GM10847 (cell line): ENCODE data around the gene GALNT2.

Experiments used
- POLR2A ChIP-seq: IDR thresholded peaks from 2 replicates; pipeline ENCODE4 v1.6.1; 2011; ENCODE audit not compliant: insufficient read length; ENCODE audit errors: extremely low read depth

Gene GALNT2

DNA sequence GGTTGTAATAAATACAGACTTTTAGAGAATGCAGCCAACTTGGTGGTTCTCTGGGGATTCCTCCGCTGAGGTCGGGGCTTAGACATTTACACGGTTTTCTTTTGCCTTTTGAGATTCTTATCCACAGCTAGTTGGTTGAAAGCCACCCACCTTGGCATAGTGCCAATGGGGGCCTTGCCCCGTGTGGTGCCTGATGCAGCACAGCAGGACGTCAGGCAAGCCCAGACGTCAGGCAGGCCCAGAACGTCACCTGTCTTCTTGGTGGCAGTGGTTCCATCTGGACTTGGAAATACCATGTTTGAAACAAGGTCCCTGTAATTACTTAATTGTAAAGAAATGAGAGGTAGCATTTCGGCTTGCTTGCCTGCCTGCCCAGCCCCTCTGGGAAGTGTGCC lies 78.5 kb downstream of the GALNT2 start:
- no peak for TF ChIP-seq POLR2A

DNA sequence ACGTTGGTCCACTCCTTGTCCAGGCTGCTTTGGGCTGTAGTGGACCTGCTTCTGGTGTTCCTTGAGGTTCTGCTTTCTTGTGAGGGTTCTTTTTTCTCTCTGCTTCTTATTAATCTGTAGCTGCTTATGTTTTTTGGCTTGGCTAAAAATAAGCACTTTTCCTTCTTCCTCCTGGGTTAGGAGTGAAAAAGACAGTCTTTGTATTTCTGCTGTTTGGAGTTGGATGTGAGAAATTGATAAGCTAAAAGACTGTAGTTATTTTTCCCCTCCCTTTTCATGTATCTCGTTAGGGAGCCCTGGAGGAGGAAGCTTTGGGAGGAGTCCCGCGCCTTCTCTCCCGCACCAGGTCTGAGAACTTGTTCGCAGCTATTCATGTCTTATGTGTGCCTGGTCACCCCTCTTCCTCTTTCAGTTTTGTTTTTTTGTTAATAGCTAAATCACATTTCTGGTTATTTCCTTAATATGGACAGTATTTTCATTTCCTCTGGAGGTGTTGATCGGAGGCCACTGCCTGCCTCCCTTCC lies 79.0 kb downstream of the GALNT2 start:
- no peak for TF ChIP-seq POLR2A

DNA sequence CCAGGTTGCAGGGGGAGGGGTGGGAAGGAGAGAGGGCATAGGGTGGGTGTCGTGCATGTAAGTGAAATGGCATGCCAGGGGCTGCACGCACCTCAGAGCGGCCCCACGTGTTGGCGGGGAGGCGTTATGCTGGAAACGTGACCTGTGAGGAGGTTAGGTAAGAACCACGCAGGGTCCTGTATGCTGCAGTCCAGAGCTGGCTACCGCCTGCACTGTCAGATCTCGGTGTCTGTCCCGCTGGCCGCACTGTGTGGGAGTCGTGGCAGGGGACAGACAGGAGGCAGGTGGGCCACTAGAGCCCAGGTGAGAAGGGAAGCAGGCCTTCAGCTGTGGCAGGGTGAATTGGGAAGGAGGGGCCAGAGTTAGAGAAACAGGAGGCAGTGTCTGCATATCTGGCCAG lies 79.7 kb downstream of the GALNT2 start:
- TF ChIP-seq POLR2A = no peak

DNA sequence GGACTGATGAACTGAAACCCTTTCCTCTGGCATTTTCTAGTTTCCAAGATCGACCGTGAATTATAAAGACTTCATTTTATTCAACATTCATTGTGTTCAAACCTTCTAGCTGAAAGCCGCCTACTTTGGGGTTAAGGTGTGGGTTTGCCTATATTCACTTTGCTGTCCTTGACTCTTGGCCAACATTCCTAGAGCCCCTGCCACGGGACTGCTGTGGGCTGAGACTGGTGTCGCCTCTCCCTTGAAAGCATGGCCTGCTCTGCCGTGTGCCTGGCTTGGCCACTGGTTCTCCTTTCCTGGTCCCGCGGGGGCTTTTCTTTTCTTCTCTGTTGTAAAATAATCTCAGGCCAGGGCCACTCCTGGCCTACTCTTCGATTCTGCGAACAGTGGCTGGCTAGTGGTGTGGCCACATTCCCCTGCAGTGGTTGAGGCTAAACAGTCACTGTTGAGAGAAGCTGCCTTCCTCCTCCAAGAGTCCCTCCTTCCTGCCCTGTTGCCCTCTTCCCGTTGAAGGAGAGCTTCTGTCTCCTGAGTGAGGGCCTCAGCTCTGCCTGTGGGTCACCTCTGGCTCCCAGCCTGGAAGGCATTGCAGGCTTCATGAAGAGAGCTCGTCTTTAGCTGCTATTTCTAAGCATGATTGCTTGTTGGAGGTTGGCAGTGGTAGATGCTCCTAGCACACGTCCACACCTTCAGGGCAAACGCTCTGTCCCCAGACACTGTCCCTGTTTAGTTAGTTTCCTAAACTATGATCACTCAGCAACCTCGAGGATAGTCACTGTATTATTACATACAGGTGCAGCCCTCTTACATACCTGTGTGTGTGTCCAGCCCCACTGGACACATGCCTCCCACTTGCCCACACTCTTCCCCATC lies 80.5 kb downstream of the GALNT2 start:
- TF ChIP-seq POLR2A = no peak

DNA sequence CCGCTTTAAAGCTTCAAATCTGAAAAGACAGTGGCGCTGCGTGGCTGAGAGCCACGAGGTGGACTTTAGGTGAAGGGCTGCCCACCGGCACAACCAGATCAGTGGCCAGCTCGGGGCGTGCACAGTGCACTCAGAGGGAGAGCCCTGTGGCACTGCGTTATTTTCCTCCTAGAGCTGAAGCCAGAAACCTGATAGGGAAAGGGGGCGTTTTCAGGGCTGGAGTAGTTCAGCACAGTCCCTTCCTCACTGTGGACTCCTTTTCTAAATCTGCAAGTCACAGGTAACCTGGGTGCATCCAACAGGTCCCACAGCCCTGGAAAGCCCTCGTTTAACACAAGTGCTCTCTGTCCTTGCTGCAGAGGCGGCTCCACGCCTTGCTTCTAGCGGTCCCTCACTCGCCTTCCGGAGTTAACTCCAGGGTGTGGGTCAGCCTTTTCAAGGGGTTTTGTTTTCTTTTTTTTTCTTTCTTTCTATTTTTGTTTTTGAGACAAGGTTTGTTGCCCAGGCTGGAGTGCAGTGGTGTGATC lies 81.2 kb downstream of the GALNT2 start:
- no peak for TF ChIP-seq POLR2A

DNA sequence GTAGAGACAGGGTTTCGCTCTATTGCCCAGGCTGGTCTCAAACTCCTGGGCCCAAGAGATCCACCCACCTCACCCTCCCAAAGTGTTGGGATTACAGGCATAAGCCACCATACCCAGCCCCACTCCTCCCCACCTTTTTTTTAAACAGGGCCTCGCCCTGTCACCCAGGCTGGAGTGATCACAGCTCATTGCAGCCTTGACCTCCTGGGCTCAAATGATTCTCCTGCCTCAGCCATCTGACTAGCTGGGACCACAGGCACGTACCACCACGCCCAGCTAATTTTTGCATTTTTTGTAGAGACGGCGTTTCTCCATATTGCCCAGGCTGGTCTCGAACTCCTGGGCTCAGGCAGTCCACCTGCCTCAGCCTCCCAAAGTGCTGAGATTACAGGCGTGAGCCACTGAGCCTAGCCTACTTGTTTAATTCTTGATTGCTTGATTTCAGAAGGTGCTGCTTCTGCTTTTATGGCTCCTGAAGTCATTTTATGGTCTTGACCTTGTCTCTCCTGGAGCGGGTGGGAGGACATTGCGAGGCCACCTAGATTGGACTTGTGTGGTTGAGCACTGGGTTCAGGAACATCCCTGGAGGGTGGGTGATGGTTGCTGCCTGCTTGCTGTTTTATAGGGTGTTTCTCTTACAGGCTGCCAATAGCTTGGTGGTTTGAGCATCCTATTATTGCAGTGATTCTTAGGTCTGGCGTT lies 81.9 kb downstream of the GALNT2 start:
- no peak for TF ChIP-seq POLR2A

DNA sequence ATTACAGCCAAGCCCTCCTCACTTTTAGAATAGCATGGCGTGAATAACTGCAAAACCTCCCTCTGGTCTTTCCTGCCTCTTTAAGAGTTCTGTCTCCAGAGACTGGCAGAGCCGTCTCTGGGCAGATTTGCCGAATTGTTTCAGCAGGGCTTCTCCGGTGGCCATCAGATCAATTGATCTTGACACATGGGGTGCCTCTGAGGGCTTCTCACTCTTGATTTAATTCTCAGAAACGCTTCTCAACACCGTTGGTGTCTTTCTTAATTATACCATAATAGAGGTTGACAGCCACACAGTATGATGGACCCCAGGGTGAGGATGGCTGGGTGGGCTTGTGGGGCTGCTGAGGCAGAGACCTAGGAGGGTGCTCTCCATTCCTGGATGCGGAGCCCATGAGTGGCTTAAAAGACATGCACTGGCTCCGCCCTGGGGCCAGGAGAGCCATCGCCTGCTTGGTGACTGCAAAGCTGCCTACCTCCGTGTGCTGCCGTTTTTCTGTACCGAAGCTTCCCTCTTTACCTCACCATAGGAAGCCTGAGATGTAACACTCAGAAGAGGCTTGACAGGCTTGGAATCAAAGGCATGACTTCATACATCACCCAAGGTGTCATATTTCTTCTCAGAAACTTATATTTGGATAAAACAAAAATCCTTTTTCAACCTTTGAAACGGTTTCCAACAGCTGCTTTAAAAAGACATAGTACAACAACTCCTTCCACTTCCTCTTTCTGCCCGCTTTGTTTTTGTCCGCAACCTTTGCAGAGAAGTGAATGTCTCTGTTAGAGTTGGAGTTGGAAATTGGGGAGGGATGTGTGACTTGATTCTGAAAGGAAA lies 82.9 kb downstream of the GALNT2 start:
- no peak for TF ChIP-seq POLR2A

DNA sequence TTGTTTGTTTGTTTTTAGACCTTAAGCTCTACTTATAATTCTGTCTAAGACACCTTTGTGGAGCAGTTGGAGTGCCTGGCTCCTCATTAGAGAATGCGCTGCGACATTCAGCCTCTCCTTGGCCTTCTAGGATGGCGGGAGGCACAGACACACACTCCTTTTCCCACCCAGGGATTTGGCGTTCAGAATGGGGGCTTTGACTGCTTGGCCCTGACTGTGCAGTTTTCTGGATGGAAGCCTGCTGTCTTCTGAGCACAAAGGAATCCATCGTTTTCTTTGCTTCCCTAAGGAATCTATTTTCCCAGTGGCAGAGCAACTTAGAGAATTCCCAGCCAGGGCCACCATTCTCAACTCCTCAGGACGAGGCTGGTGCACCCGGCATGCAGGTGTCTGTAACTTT lies 83.6 kb downstream of the GALNT2 start:
- no peak for TF ChIP-seq POLR2A

DNA sequence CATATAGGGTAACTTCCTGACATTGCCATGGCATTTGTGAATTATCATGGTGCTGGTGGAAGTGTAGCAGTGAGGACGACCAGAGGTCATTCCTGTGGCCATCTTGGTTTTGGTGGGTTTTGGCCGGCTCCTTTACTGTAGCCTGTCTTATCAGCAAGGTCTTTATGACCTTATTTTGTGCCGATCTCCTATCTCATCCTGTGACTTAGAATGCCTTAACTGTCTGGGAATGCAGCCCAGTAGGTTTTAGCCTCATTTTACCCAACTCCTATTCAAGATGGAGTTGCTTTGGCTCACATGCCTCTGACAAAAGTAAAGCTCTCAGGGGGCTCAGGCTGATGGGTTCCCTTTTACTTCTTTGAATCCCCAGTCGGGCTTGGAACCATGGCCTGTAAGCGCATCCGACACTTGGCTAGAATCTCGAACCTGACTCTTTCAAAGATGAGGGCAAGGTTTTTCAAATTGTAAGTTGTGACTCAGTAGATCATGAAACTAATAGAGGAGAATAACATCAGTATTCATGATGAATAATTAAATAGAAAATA lies 85.0 kb downstream of the GALNT2 start:
- no peak for TF ChIP-seq POLR2A

DNA sequence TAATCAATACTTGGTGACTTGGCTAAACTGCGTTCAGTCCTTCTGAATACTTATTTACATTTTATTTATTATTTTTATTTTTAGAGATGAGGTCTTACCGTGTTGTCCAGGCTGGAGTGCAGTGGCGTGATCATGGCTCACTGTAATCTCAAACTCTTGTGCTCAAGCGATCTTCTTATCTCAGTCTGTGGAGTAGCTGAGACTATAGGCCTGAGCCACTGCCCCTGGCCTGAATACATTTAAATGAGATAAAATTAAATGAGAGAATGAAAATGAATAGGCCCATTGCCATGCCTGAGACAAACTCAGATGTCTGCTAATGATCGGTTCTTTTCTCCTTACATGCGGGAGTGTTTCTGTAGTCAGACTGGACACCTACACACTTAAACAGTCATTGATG lies 86.0 kb downstream of the GALNT2 start:
- no peak for TF ChIP-seq POLR2A

DNA sequence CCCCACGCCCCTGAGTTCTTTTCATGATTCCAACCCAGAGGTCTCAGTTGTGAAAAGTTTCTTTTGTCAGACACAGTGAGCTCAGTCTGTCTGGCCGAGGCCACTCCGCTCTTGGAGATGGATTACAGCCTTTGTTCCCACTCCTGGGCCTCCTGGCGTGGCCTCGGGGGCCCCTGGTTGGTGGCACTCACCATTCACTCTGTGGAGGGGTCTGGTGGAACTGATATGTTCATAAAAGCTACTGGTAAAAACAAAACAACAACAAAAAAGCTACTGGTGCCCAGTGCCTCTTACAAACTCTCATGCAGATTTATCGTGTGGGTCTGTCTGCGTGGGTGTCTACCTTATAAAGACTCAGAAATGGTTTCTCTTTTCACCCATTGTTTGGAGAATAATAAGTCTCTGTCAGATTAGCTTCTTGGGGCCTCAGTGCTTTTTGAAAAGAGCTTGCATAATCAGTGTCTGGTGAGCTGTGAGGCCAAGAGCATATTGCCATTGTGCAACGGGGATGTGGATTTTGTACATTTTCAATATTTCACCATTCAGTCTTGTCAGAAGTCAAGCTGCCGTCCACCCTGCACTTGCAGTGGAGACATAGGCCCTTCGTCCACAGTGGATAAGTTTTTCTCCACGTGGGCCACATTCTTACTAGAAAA lies 86.7 kb downstream of the GALNT2 start:
- TF ChIP-seq POLR2A = no peak

DNA sequence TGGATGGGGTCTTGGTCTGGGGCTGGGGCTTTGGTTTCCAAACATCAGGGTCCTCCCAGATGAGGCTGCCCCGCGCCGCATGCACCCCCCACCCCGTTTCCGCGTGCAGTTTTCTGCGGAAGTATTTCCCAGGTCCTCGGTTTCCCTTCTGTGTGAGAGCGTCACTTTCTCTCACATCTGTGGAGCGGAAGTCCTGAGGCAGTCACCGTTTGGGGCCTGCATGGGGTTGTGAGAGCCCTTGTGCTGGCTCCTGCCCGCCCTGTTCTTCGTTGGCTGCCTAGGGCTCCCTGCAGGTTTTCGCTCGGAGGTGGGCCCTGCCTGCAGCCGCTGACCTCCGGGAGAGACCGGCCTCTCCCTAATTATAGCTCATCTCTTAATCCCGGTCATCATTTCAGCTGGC lies 88.0 kb downstream of the GALNT2 start:
- TF ChIP-seq POLR2A = no peak

DNA sequence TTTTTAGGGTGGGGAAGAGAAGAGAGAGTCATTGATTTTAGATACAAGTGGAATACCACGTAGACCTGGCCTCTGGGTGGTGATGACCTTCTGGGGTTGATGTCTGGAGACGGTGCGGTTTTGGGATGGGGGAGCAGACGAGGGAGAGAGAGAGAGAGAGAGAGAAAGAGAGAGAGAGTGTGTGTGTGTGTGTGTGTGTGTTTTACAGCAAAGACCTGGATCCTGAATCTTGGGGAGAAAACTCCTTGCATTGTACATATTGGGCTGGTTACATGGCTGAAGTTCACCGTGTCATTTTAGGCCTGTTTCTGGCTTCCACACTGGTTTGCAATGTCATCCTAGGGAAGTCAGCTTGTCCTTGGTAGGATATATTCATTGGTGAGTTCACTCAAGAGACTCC lies 89.0 kb downstream of the GALNT2 start:
- no peak for TF ChIP-seq POLR2A

DNA sequence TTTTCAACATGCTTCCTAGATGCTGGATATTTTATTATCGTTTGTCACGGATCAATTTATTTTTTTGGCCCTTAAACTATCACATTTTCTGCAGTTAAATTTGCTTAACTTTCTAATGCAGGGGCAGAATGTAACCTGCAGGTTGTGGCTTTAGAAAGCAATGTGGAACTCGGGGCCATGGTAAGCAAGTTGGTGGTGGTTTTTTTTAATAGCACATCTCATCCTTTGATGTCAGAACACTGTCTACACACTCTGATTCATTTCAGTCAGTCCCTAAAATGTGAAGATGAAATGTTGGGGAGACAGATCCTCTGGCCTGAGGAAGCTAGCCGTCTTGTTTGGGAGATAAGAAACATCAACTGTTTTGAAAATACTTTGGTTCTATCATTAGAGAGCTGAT lies 89.5 kb downstream of the GALNT2 start:
- TF ChIP-seq POLR2A = no peak

DNA sequence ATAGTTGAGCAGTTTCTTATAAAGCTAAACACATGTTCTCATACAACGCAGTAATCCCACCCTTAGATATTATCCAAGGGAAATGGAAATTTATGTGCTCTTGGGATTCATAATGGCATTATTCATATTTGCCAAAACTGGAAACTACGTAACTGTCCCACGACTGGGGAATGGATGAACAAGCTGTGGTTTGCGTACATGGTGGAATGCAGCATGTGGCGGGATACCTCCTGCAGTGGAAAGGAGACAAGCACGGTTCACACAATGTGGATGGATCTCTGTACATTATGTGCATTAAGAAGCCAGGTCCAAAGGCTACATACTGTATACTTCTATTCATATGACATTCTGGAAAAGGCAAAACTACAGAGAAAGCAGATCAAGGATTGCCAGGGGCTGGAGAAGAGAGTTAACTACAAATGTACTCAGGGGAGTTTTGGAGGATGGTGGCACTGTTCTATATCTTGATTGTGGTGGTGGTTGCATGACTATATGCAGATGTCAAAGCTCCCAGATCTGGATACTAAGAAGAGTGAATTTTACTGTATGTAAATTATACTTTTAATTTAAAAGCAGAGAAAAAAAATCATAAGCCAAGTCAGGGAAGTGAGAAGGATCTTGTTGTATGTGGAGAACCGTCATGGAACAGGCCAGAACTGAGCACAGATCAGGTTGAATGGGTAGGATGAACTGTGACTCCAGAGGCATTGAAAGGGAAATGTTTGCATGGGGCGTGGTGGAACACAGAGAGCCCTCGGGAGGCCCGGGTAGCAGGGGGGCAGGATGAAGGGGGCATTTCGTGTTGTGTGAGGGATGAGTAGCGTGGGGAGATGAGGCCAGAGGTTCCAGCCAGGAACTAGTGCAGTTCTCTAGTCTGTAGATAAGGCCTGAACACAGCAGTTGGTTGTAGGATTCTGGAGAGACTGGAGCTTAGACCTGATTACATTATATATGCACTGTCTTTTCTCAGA lies 90.7 kb downstream of the GALNT2 start:
- TF ChIP-seq POLR2A = no peak
